ENCODE results near the gene RABGAP1.

Gene RABGAP1

GRCh38 chr9:123067136-123067535 lies 126.3 kb downstream of the RABGAP1 start:
- no peaks in the 10 kb centered on the region for H3K9me3 ChIP-seq (ENCODE audit: control insufficient read depth, insufficient read depth, low read depth, low read length)
- POLR2A ChIA-PET: interaction anchor here (0.6 kb wide), 1 partner anchor 75 kb away, joined by 7 read pairs; no protein-coding TSS in a partner anchor
- H3K4me3 ChIP-seq (ENCODE audit: low read depth, low read length): no peak overlapping the region
- H3K36me3 ChIP-seq (ENCODE audit: control insufficient read depth in 2 of 2, insufficient read depth in 1 of 2, low read length in 2 of 2): peaks cover 6 to 67% of the 10 kb centered on the region in 2 experiments
- TF ChIP-seq YY2 (tag by site-specific recombination; IDR thresholded peaks at IDR 0.05) (no peak), ZNF48 (tag by site-specific recombination; IDR thresholded peaks at IDR 0.05) (no peak), ZNF473 (tag by site-specific recombination; IDR thresholded peaks at IDR 0.05) (no peak), ZIC2 (tag by site-specific recombination; IDR thresholded peaks at IDR 0.05) (no peak), PRDM4 (tag by site-specific recombination; IDR thresholded peaks at IDR 0.05) (no peak), ZNF138 (tag by site-specific recombination; IDR thresholded peaks at IDR 0.05; ENCODE audit: borderline replicate concordance) (no peak), ZNF302 (tag by site-specific recombination; IDR thresholded peaks at IDR 0.05; ENCODE audit: low read depth) (no peak)
- CTCF ChIA-PET: interaction anchor here (1.8 kb wide), 1 partner anchor 14 kb away, joined by 6 read pairs; no protein-coding TSS in a partner anchor
- no peaks in the 10 kb centered on the region for H3K4me1 ChIP-seq (ENCODE audit: control insufficient read depth, insufficient read depth, low read length)
- H3K27ac ChIP-seq (ENCODE audit: extremely low read depth, low read depth, low read length): no peak overlapping the region

GRCh38 chr9:123069010-123069481 lies 128.2 kb downstream of the RABGAP1 start:
- POLR2A ChIA-PET: interaction anchor here (0.5 kb wide), 1 partner anchor 22 kb away, joined by 6 read pairs; no protein-coding TSS in a partner anchor
- Histone ChIP-seq H3K4me1 (ENCODE audit: control insufficient read depth, insufficient read depth, low read length) (no peaks in the 10 kb centered on the region), H3K36me3 (ENCODE audit: control insufficient read depth in 2 of 2, insufficient read depth in 1 of 2, low read length in 2 of 2) (peaks cover 6 to 84% of the 10 kb centered on the region in 2 experiments), H3K27ac (ENCODE audit: extremely low read depth, low read depth, low read length) (no peak overlapping the region), H3K9me3 (ENCODE audit: control insufficient read depth, insufficient read depth, low read depth, low read length) (no peaks in the 10 kb centered on the region), H3K4me3 (ENCODE audit: low read depth, low read length) (no peak overlapping the region)
- TF ChIP-seq ZNF341 (tag by site-specific recombination; IDR thresholded peaks at IDR 0.05; ENCODE audit: low read depth): no peak
- TF ChIP-seq ZNF274 (IDR thresholded peaks at IDR 0.05; ENCODE audit: low read length): no peak
- TF ChIP-seq ZNF274 (tag by site-specific recombination; IDR thresholded peaks at IDR 0.05; ENCODE audit: borderline replicate concordance): no peak
- TF ChIP-seq ZBTB44 (tag by site-specific recombination; IDR thresholded peaks at IDR 0.05): no peak
- no peak for TF ChIP-seq INSM2 (tag by site-specific recombination; IDR thresholded peaks at IDR 0.05)
- TF ChIP-seq ZNF112 (tag by site-specific recombination; IDR thresholded peaks at IDR 0.05): no peak
- no peak for TF ChIP-seq ZNF423 (tag by site-specific recombination; IDR thresholded peaks at IDR 0.05)
- no peak for TF ChIP-seq OVOL3 (tag by site-specific recombination; IDR thresholded peaks at IDR 0.05)
- no peak for TF ChIP-seq ZNF221 (tag by site-specific recombination; IDR thresholded peaks at IDR 0.05; ENCODE audit: borderline replicate concordance)
- TF ChIP-seq ZNF777 (tag by site-specific recombination; IDR thresholded peaks at IDR 0.05; ENCODE audit: borderline replicate concordance): no peak
- no peak for TF ChIP-seq KLF7 (tag by site-specific recombination; IDR thresholded peaks at IDR 0.05; ENCODE audit: borderline replicate concordance)
- no peak for TF ChIP-seq ZNF629 (tag by site-specific recombination; IDR thresholded peaks at IDR 0.05)
- TF ChIP-seq ZBTB7A (tag by site-specific recombination; IDR thresholded peaks at IDR 0.05; ENCODE audit: low read depth): no peak
- no peak for TF ChIP-seq ZNF175 (tag by site-specific recombination; IDR thresholded peaks at IDR 0.05)
- TF ChIP-seq ZNF785 (tag by site-specific recombination; IDR thresholded peaks at IDR 0.05): no peak
- TF ChIP-seq ZNF561 (tag by site-specific recombination; IDR thresholded peaks at IDR 0.05; ENCODE audit: borderline replicate concordance): no peak
- TF ChIP-seq KLF16 (tag by site-specific recombination; IDR thresholded peaks at IDR 0.05): no peak
- no peak for TF ChIP-seq PBX3 (CRISPR knock-in tag; IDR thresholded peaks at IDR 0.05)
- no peak for TF ChIP-seq ZFP41 (tag by site-specific recombination; IDR thresholded peaks at IDR 0.05; ENCODE audit: borderline replicate concordance)
- TF ChIP-seq SETDB1 (IDR thresholded peaks at IDR 0.05; ENCODE audit: insufficient read length, low read length): no peak
- TF ChIP-seq SP2 (tag by site-specific recombination; IDR thresholded peaks at IDR 0.05): no peak
- CTCF ChIA-PET: interaction anchor here (0.6 to 1.2 kb wide), 4 partner anchors 21 to 331 kb away, joined by 3 to 5 read pairs (median 4); partner anchors contain the start of gene ZBTB6

Data from HEK293 (cell line).